22Rv1 (cell line): Measurements from ENCODE around the gene SLC7A5.

ENCODE experiments used
- ZFX ChIP-seq: fragments of 450-650 bp; IDR thresholded peaks from 2 replicates; pipeline ENCODE4 v1.6.1; 2017; ENCODE audit warnings: antibody characterized with exemption, borderline replicate concordance
- TF ChIP-seq, protein P1 (sequence below): fragments of 450-650 bp; IDR thresholded peaks from 2 replicates; pipeline ENCODE4 v1.5.1; 2017; ENCODE audit warnings: mild to moderate bottlenecking

DNA sequence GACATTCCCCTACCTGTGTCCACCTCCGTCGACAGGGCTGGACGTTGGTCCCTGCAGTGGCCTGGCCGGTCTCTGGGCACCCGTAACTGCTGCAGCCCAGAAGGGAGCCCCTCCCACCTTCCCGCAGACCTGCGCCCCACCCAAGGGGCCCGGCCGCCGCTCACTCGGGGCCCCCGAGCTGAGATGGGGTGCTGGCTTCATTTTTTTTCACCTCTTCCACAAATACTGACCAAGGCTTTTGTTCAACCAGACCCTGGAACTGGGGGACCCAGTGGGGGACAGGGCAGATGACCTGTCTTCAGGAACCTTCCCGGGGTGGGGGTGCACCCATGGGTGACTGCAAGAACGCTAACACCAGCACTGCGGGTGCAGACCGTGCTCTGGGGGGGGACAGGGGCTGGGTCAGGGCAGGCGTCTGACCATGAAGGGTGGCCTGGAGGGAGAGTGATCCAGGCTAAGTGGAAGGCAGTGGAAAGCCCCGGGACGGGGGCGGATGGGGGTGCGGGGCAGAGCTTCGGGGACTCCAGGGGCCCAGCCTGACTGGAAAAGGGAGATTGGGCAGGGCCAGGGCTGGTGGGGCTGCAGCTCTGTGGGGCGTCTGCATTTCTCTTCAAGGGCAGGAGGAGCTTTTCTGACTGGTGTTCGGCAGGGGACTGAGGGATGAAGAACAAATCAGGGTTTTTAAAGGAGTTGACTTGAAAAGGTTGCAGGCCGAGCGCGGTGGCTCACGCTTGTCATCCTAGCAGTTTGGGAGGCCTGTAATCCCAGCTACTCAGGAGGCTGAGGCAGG, 42.3 kb downstream of the SLC7A5 start:
- TF ChIP-seq, protein P1, sequence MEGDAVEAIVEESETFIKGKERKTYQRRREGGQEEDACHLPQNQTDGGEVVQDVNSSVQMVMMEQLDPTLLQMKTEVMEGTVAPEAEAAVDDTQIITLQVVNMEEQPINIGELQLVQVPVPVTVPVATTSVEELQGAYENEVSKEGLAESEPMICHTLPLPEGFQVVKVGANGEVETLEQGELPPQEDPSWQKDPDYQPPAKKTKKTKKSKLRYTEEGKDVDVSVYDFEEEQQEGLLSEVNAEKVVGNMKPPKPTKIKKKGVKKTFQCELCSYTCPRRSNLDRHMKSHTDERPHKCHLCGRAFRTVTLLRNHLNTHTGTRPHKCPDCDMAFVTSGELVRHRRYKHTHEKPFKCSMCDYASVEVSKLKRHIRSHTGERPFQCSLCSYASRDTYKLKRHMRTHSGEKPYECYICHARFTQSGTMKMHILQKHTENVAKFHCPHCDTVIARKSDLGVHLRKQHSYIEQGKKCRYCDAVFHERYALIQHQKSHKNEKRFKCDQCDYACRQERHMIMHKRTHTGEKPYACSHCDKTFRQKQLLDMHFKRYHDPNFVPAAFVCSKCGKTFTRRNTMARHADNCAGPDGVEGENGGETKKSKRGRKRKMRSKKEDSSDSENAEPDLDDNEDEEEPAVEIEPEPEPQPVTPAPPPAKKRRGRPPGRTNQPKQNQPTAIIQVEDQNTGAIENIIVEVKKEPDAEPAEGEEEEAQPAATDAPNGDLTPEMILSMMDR = no peak
- TF ChIP-seq ZFX = no peak
